Neural progenitor cell (in vitro differentiated cells): ENCODE measurements around the gene IQCM.

Experiments used
- EZH2 ChIP-seq: fragments of 200-600 bp; sonication (generic); IDR thresholded peaks from 2 replicates; pipeline ENCODE4 v1.6.1; 2017; ENCODE audit warnings: antibody characterized with exemption, mild to moderate bottlenecking, moderate library complexity
- EZH2phosphoT487 ChIP-seq: fragments of 200-600 bp; sonication (generic); IDR thresholded peaks from 2 replicates; pipeline ENCODE4 v1.6.1; 2017; ENCODE audit warnings: antibody characterized with exemption
- TF ChIP-seq, protein P1 (sequence below): fragments of 200-600 bp; sonication (generic); IDR thresholded peaks from 2 replicates; pipeline ENCODE4 v1.5.1; 2017; ENCODE audit warnings: antibody characterized with exemption, mild to moderate bottlenecking

DNA sequence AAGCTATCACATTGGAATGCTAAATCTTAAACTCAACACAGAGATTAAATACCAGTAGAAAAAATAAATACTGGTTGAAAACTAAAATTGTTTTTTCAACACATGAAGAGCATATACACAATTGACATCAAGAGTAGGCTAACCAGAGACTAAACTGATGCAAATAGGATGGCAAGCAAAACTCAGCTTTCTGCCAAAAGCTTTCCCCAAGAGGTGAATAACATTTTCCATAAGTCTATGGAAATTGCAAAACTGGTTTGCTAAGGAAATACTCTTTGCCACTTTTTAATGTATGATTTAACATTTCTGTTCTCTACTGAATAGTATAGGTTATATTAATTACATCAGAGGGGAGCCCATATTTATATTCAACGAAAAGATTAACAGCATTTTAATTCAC, 23.8 kb downstream of the IQCM start:
- TF ChIP-seq, protein P1, sequence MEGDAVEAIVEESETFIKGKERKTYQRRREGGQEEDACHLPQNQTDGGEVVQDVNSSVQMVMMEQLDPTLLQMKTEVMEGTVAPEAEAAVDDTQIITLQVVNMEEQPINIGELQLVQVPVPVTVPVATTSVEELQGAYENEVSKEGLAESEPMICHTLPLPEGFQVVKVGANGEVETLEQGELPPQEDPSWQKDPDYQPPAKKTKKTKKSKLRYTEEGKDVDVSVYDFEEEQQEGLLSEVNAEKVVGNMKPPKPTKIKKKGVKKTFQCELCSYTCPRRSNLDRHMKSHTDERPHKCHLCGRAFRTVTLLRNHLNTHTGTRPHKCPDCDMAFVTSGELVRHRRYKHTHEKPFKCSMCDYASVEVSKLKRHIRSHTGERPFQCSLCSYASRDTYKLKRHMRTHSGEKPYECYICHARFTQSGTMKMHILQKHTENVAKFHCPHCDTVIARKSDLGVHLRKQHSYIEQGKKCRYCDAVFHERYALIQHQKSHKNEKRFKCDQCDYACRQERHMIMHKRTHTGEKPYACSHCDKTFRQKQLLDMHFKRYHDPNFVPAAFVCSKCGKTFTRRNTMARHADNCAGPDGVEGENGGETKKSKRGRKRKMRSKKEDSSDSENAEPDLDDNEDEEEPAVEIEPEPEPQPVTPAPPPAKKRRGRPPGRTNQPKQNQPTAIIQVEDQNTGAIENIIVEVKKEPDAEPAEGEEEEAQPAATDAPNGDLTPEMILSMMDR, result no peak
- TF ChIP-seq EZH2phosphoT487, result no peak
- no peak for TF ChIP-seq EZH2
